RCC 7860 (cell line): ENCODE measurements around the gene SAMD10.
A peak's percentile ranks its signal among the peaks of the same experiment; 100 is the strongest.

ENCODE experiments used
- DNase-seq: peaks from one replicate; pipeline ENCODE4 v3.0.0-alpha.2; 2015; ENCODE audit warnings: low spot score
- FAIRE-seq: peaks from 2 replicates; lab custom pipeline; 2012; peaks lifted over from hg19 to GRCh38; lab: Jason Lieb, UNC

SAMD10 gene

GRCh38 chr20:63957690-63958441 is 21.6 kb downstream of the SAMD10 start:
- DNase-seq (no peak), FAIRE-seq (no peak)

GRCh38 chr20:63957004-63957689 is 22.3 kb downstream of the SAMD10 start:
- FAIRE-seq = no peak
- DNase-seq = peak; percentile 31

GRCh38 chr20:63956664-63957003 is 22.8 kb downstream of the SAMD10 start:
- FAIRE-seq (no peak), DNase-seq (no peak)

GRCh38 chr20:63955827-63956663 is 23.4 kb downstream of the SAMD10 start, which contains the start of gene UCKL1:
UCKL1 (minus strand) TSS chr20:63956416; CDS start chr20:63956372, 44 bp downstream.
- FAIRE-seq (peak; percentile 75), DNase-seq (peak; percentile 67)

- FAIRE-seq (no peak), DNase-seq (peak; percentile 12)
Observed at GRCh38 chr20:63955281-63955826, 24.1 kb downstream of the SAMD10 start.

GRCh38 chr20:63953764-63954429 is 25.5 kb downstream of the SAMD10 start:
- no peak for DNase-seq
- no peak for FAIRE-seq

- FAIRE-seq = no peak
Observed at GRCh38 chr20:63952769-63953168, 26.7 kb downstream of the SAMD10 start.

GRCh38 chr20:63952210-63952535 is 27.3 kb downstream of the SAMD10 start:
- FAIRE-seq = no peak
- DNase-seq = no peak

More at GRCh38 chr20:63952769-63953168, 26.7 kb downstream of the SAMD10 start:
- no peak for DNase-seq

- DNase-seq (no peak), FAIRE-seq (no peak)
Observed at GRCh38 chr20:63951398-63952209, 27.8 kb downstream of the SAMD10 start.

GRCh38 chr20:63950701-63951397 is 28.6 kb downstream of the SAMD10 start:
- no peak for FAIRE-seq

GRCh38 chr20:63947638-63948456 is 31.6 kb downstream of the SAMD10 start:
- no peak for DNase-seq
- no peak for FAIRE-seq

More at GRCh38 chr20:63950701-63951397, 28.6 kb downstream of the SAMD10 start:
- DNase-seq = no peak

- no peak for DNase-seq
- no peak for FAIRE-seq
Observed at GRCh38 chr20:63946986-63947637, 32.3 kb downstream of the SAMD10 start.

- FAIRE-seq (no peak), DNase-seq (no peak)
Observed at GRCh38 chr20:63945921-63946920, 33.2 kb downstream of the SAMD10 start.

- DNase-seq (no peak), FAIRE-seq (no peak)
Observed at GRCh38 chr20:63945031-63945658, 34.3 kb downstream of the SAMD10 start.

GRCh38 chr20:63944078-63944941 is 35.1 kb downstream of the SAMD10 start:
- FAIRE-seq (no peak), DNase-seq (no peak)

GRCh38 chr20:63943808-63944077 is 35.7 kb downstream of the SAMD10 start:
- no peak for FAIRE-seq
- DNase-seq = no peak
